HG03064 (cell line): ENCODE measurements around the gene LMX1B.
"Not testable (repeated sequence)": the region's sequence is repeated elsewhere in the genome, so short reads cannot be mapped to it uniquely, and the experiment has no call there.

Experiments
- ATAC-seq: cut with Tn5 transposase; IDR thresholded peaks from one replicate; pipeline ENCODE4 v1.9.1; 2021; ENCODE audit warnings: low read depth; ENCODE audit not compliant: unreplicated experiment

Gene LMX1B

DNA sequence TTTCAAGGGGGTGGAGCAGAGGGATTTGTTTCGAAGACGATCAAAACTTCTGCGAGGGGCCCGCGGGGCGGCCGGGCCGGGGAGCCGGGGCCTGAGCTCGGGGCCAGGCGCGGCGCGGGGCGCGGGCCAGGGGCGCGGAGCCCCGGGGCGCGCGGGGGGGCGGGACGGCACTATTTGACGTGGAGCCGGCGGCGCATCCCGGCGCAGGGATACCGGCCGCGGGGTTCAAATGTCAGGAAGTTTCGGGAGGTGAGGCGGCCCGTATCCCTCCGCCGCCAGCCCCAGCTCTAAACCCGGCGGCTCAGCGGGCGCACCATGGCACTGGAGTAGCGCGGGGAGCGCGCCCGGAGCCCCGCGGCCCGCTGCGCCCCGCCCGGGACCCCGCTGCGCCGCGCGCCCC is at the start of gene LMX1B:
Gene LMX1B, plus strand, starts transcription at position 278 of the 400 bp plus-strand sequence. CDS start 522 bp downstream, outside the sequence.
- no peak for ATAC-seq

DNA sequence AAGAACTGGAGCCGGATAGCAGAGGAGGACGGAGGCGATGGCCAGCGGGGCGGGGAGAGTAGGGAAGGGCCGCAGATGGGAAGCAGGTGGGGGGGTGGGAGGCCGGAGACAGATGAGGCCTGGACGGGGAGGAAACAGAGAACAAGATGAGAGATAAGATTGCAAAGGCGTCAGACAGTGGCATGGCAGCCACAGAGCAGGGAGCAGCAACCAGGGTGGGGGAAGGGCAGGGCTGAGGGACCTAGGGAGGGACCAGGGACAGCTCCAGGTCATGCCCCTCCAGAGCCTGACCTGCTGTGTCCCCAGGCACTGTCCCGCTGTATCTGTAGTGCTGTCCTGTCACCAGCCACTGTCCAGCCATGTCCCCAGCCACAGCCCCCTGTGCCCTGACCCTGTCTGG is 49.6 kb upstream of the LMX1B start:
- no peak for ATAC-seq

DNA sequence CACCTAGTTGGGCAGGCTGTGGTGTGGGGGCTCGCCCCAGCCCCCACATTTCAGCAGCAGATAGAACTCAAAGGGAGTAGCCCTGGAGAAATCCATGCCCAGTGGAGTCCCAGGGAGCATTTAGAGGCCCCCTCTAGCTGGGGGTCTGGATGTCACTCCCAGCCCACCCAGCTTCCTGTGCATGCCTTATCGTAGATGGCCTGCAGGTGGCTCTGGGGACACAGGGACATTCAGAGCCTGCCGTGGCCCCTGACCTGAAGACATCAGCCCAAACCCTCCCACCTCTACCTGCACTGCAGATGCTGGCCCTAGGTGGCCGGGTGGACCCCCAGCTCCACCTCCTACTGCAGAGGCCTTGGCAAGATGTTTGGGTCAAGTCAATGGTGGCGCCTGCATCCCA is 49.0 kb upstream of the LMX1B start:
- ATAC-seq: no peak

DNA sequence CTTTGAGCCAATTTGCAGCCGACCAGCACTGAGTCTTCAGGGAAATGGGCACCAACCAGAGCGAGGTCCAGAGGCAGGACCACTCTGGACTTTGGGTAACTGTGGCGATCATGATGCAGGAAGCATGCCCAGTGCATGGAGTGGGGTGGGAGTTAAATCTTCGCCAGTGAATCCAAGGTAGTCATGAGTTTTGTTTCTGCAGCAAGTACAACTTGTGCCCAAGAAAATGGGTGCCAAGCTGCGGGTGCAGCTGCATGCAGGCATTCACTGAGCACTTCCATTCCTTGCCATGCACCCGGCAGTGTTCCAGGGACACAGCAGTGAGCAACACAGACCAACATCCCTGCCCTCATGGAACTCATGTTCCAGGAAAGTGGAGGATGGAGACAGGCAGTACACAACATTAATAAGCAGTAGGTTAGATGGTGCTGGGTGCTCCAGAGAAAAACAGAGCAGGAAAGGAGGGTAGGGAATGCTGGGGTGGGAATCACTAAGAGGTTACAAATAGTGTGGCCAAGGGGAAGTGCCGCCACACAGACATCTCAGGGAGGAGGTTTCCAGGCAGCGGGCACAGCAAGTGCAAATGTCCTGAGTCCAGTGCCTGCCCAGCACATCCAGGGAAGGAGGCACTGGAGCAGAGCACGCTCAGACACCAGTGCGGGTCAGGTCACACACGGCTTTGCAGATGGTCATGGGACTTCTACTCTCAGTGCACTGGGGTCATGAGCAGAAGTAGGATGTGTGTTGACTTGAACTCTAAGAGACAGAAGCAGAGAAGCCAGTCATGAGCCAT is 48.2 kb upstream of the LMX1B start:
- ATAC-seq: no peak

DNA sequence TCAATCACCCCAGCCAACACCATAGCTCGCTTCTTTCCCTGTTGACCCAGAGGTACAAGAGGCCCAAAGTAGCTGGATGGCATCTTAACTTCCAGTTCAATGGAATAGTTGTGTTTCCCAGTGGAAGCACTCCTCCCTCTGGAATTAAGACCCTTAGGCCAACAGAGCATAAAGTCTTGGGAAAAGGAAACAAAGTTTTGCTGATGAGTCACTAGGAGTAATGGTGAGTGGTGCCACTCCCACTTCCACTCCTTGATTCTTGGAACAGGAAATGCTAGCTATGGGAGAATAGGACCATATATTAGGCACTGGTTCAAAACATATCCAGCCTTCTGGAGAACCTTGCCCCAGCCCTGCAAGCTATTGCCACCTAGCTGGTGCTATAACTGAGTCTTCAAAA is 44.7 kb upstream of the LMX1B start:
- ATAC-seq: no peak

DNA sequence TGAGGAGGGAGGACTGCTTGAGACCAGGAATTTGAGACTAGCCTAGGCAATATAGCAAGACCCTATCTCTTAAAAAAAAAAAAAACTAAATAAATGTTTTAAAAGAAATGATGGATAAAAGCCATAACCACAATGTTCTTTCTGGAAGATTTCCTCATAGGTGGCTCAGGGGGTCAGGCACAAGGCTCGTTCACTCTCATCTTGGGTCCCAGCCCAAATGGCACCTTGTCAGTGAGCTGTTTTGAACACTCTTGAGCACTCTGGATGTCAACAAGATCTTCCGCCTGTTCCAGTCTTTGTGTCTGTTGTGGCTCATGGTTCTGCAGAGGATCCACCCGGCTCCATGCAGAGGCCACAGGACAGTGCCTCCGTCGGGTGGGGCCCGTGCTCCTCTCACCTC is 35.7 kb upstream of the LMX1B start:
- ATAC-seq: no peak

DNA sequence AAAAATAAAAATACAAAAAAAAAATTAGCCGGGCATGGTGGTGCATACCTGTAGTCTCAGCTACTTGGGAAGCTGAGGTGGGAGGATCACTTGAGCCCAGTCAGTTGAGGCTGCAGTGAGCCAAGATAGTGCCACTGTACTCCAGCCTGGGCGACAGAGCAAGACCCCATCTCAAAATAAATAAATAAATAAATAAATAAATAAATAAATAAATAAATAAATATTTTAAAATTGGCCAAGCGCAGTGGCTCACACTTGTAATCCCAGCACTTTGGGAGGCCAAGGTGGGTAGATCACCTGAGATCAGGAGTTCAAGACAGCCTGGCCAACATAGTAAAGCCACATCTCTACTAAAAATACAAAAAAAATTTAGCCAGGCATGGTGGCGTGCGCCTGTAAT is 33.4 kb upstream of the LMX1B start:
- not testable (repeated sequence) for ATAC-seq

DNA sequence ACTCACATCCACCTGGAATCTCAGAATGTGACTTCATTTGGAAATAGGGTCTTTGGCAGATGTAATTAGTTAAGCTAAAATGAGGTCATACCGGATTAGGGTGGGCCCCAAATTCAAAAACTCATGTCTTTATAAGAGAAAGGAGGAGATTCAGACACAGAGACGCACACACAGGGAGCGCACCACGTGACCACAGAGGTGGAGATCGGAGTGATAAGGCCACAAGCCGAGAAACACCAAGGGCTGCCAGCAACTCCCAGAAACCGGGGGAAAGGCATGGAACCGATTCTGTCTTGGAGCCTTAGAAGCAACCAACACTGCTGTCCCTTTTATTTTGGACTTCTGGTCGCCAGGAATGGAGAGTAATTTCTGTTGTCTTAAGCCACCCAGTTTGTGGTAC is 31.8 kb upstream of the LMX1B start:
- ATAC-seq: no peak

DNA sequence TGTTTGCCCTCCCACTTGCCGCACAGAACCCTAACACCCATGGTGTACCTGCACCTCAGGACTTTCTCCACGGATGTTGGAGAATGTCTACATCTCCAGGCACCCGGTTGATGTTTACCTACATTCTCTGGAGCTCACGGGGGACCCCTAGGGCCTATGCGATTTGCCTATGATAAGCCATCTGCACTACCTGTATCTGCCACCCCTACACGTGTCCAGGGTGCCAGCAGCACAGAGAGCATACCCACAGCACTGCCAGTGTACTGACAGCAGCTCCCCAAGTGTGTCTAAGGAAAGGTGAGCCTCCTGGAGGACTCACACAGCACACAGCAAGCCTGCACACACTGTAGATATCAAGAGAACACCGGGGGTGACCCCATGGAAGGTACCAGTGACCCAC is 31.3 kb upstream of the LMX1B start:
- ATAC-seq: no peak

DNA sequence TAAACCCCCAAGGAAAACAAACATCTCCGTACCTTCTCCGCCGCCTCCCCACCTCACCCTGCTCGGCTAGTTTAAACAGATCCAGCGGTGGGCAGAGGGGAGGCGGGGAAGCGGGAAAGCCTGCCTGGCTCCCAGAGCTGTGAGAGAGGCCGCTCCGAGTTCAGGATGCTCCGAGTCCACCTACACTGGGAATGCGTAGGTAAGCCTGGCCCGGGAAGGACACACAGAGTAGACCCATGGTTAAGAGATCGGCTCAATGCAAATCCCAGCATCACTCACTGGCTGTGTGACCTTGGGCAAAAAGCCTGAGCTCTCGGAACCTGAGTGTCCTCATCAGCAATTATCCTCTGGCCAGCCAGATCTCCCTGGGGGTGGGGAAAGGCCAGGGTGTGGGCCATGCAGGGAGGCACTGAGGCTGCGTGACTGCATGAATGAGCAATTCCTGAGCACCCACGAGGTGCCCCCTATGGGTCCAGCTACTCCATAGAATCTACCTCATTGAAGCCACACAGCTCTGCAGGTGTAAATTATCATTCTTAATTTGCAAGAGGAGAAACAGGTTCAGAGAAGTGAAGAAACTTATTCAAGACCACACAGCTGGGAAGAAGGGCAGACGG is 30.5 kb upstream of the LMX1B start:
- no peak for ATAC-seq

DNA sequence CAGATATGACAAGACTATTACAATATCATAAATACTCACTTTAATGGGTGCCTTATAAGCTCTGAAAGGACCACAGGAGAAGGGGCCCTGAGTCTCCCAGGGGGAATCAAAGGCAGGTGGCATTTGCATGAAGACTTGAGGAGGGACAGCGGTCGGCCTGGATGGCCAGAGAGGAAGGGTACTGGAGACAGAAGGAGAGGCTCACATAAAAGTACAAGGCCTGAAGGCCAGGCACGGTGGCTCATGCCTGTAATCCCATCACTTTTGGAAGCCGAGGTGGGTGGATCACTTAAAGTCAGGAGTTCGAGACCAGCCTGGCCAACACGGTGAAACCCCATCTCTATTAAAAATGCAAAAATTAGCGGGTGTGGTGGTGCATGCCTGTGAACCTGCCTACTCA is 29.1 kb upstream of the LMX1B start:
- ATAC-seq: no peak

DNA sequence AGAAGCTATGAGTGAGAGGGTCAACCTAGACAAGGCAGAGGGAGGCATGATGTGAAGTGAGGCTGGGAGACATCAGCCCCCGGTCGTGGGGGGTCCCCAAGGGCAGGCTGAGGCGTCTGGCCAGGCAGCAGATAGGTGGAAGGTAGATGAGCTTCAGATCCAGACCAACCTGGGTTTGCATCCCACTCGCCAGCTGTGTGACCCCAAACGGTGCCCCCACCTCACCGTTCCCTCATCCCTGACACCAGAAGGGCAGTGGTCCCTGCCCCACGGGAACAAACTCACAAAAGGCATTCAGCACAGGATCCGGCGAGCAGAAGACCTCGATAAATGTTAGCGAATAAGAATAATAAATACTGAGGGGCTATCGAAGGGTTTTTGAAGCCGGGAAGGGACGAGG is 27.5 kb upstream of the LMX1B start:
- ATAC-seq: no peak

DNA sequence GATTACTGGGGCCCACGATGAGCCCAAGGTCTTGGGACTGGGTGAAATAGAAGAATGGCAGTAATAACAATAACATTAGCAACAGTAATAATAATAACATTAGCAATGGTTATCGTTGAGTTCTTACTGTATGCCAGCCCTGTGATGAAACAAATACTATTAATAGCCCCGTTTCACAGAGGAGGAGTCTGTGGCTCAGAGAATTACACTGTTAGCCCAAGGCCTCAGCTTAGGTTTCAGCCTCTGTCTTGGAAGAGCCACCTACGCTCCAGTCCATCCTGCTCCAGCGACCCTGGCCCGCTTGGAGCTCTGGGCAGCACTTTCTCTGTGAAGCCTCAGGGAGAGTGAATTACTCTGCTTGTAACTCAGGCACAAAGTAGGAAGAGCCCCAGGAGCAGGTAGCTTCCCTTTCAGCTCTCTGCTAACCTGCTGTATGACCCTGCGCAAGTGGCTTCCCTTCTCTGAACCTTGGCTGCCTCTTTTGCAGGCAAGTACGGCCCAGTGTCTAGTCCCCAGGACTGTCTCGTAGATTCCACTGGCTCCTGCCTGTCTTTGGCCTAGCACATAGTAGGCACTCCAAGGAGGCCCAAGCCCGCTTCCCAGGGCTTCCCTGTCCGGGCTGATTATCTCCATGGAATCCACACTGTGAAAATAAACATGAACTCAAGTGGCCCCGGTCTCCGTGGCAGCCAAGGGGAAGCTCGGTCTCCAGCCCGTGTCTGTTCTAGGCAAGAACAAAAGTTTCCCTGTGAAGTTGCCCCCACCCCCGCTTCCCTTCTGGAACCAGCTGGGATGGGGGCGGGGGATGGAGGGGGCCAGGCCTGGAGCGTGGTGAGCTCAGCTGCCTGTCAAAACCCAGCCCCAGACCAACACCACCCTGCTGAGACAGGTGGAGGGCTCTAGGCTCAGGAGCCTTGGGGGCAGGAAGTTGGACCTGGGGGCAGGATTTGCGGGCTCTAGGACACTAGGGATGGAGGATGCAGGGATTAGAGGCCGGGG is 26.2 kb upstream of the LMX1B start:
- ATAC-seq: no peak

DNA sequence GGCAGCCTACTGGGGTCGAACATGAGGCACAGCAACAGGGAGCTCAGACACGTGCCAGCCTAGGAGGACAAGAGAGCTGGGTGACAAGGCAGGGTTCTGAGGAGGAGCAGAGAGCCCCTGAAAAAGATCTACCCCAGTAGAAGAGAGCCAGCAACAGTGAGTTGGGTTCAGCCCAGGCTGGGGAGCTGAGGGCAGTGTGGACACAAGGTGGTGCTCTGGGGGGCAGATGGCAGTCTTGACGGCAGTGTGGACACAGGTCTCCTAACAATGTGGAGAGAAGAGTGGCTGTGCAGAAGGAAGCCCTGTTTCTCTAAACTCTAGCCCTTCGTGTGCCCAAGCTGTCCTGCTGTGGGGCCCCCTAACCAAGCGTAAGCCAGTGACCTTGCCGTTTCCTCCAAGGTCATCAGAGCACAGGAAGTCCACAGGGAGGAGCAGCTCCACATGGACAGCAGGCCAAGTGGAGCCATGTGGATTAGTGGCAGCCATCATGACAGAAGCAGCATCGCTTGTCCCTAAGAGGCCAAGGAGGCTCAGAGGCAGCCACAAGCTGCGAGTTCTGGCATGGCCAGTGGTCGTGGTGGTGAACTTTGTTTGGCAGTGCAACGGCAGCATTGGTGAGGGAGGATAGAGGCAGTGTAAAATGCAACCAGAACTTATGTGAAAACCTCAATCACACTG is 25.1 kb upstream of the LMX1B start:
- no peak for ATAC-seq

DNA sequence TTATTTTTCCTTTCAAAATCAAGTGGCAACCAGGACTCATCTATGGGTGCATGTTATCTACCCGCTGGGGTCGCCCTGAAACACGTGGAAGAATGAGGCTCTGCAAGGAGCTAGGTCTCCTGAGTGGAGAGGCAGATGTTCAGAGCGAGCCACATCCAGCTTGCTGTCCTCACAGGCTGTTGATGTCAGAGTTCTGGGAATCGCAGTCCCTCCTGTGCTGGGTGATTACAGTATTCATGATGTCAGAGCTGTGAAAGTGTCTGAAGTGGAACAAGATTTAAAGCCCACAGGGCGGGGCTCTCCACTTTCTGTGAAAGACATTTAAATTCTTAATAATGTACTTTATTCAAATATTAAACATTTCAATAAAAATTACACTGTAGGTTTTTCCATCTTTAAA is 24.4 kb upstream of the LMX1B start:
- ATAC-seq: no peak

DNA sequence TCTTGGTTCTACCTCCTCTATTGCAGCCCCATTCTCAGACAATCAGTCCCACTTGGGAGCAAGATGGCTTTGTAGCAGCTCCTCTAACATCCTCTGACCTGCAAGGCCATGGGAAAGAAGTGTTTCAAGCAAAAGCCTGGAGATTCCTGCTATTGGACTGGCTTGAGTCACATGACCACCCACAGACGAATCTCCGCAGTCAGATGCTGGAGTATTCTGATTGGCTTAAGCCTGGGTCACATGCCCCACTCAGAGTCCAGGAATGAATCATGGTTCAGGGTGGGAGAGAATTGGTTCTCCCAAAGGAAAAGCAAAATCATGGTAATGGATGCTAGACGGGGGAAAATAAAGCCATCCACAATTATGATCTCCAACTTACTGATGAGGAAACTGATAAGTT is 22.6 kb upstream of the LMX1B start:
- ATAC-seq: no peak

DNA sequence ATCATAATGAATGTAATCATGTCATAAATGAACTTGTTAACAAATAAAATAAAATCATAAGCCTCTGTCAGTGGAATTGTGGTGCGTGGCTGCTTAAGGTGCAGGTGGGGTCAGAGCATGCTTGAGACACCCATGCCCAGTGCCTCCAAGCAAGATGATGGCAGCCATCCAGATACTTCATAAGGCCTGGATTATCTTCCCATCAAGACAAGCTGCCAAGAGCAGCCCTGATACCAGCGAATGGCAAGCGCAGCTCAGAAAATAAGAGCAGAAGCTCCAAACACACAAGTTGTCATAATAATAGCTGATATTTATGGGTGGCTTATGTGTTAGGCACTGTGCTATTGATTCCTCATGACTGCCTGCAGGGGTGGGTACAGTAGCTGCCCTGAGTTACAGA is 21.8 kb upstream of the LMX1B start:
- no peak for ATAC-seq

DNA sequence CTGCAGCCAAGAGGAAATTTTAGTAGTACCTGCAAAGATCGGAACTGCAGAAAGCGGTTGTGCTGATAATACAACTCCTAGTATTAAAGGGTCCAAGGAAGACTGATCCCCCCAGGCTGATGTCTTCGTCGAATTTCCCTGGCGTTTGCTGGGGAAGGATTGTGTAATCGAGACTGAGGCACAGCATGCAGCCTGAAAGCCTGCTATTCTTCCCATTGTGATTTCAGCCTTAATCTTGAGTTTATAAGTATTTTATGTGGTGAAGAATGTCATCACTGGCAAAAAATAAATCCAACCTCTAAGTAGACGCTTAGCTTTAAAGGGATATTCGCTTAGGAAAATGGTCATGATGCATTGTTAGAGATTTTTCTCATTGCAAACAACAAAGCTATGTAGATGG is 21.3 kb upstream of the LMX1B start:
- ATAC-seq: no peak

DNA sequence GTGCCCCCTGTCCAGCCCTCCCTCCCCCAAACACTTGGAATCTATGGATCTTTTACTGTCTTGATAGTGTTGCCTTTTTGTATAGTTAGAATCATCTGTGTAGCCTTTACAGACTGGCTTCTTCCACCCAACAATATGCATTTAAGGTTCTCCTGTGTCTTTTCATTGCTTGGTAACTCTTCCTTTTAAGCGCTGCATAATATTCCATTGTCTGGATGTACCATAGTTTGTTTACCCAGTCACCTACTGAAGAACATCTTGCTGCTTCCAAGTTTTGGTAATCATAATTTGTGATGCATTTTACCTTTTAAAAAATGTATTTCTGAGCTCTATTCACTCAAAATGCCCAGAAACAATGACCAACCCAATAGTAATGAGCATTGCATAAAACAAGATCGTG is 17.7 kb upstream of the LMX1B start:
- no peak for ATAC-seq

DNA sequence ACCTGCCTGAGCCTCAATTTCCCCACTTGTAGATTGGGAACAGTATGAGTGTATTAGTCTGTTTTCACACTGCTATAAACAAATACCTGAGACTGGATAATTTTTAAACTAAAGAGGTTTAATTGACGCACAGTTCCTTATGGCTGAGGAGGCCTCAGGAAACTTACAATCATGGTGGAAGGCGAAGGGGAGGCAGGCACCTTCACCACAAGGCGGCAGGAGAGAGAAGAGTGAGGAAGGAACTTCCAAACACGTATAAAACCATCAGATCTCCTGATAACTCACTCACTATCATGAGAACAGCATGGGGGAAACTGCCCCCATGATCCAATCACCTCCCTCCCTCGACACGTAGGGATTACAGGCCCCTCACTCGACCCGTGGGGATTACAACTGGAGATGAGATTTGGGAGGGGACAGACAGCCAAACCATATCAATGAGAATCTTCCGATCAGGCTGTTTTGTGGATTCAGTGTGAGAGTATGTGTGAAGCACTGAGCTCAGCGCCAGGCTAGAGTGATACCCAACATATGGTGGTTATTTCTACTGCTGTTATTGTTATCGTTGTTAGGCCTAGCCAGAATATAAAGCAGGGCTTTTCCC is 14.6 kb upstream of the LMX1B start:
- no peak for ATAC-seq
